T-helper 1 cell treated with Interleukin-12 subunit alpha and Interleukin-12 subunit beta and Interleukin-4 antibody, amounts not matched to agents 30 μg/mL and 1 μg/mL, for 36 hours (primary cell): ENCODE measurements around the gene FEZ2.

Experiments
- H3K27ac Mint-ChIP-seq: one replicate; pipeline ENCODE4 v1.8.0; 2021; ENCODE audit warnings: mild to moderate bottlenecking, mixed read lengths
- H3K27me3 Mint-ChIP-seq: one replicate; pipeline ENCODE4 v1.8.0; 2021; ENCODE audit warnings: low read depth, mixed read lengths
- H3K36me3 Mint-ChIP-seq: one replicate; pipeline ENCODE4 v1.8.0; 2021; ENCODE audit warnings: low read depth, mixed read lengths
- H3K4me1 Mint-ChIP-seq: one replicate; pipeline ENCODE4 v1.8.0; 2021; ENCODE audit warnings: low read depth, mixed read lengths
- H3K4me3 Mint-ChIP-seq: one replicate; pipeline ENCODE4 v1.8.0; 2021; ENCODE audit warnings: mild to moderate bottlenecking, moderate library complexity, mixed read lengths
- H3K9me3 Mint-ChIP-seq: one replicate; pipeline ENCODE4 v1.8.0; 2021; ENCODE audit warnings: mixed read lengths

The FEZ2 gene

GRCh38 chr2:36597532-36598377 lies at the start of gene FEZ2:
Gene FEZ2, minus strand, starts transcription at chr2:36598168. Its CDS starts 26 bp downstream, at chr2:36598142.
- Mint-ChIP-seq H3K4me3 (peak within 1 kb of the TSS; percentile 89), H3K4me1 (peaks cover 23% of the 10 kb centered on the region), H3K27ac (peak within 1 kb of the TSS; percentile 91), H3K36me3 (peaks cover 11% of the 10 kb centered on the region), H3K9me3 (no peaks in the 10 kb centered on the region), H3K27me3 (no peaks in the 10 kb centered on the region)

GRCh38 chr2:36634981-36635597 lies 37.1 kb upstream of the FEZ2 start:
- H3K4me1 Mint-ChIP-seq, result no peaks in the 10 kb centered on the region
- H3K27ac Mint-ChIP-seq, result no peak overlapping the region
- peaks cover 11% of the 10 kb centered on the region for H3K9me3 Mint-ChIP-seq

GRCh38 chr2:36633470-36634092 lies 35.6 kb upstream of the FEZ2 start:
- H3K36me3 Mint-ChIP-seq, result no peaks in the 10 kb centered on the region
- no peak overlapping the region for H3K27ac Mint-ChIP-seq
- H3K4me3 Mint-ChIP-seq, result no peak overlapping the region
- H3K4me1 Mint-ChIP-seq, result no peaks in the 10 kb centered on the region
- H3K27me3 Mint-ChIP-seq, result peaks cover 5% of the 10 kb centered on the region
- H3K9me3 Mint-ChIP-seq, result peaks cover 11% of the 10 kb centered on the region

More at GRCh38 chr2:36634981-36635597, 37.1 kb upstream of the FEZ2 start:
- Mint-ChIP-seq H3K27me3 (peaks cover 12% of the 10 kb centered on the region), H3K4me3 (no peak overlapping the region), H3K36me3 (no peaks in the 10 kb centered on the region)

GRCh38 chr2:36626756-36627155 lies 28.8 kb upstream of the FEZ2 start:
- H3K36me3 Mint-ChIP-seq, result no peaks in the 10 kb centered on the region

GRCh38 chr2:36626071-36626470 lies 28.1 kb upstream of the FEZ2 start:
- Mint-ChIP-seq H3K36me3 (no peaks in the 10 kb centered on the region), H3K27me3 (peaks cover 7% of the 10 kb centered on the region), H3K4me3 (no peak overlapping the region), H3K27ac (no peak overlapping the region), H3K4me1 (no peaks in the 10 kb centered on the region), H3K9me3 (peaks cover 11% of the 10 kb centered on the region)

More at GRCh38 chr2:36626756-36627155, 28.8 kb upstream of the FEZ2 start:
- Mint-ChIP-seq H3K4me3 (no peak overlapping the region), H3K27ac (no peak overlapping the region), H3K9me3 (peaks cover 11% of the 10 kb centered on the region), H3K4me1 (no peaks in the 10 kb centered on the region), H3K27me3 (peaks cover 7% of the 10 kb centered on the region)

GRCh38 chr2:36625304-36625703 lies 27.3 kb upstream of the FEZ2 start:
- Mint-ChIP-seq H3K4me3 (no peak overlapping the region), H3K36me3 (no peaks in the 10 kb centered on the region), H3K27me3 (peaks cover 7% of the 10 kb centered on the region), H3K4me1 (no peaks in the 10 kb centered on the region), H3K27ac (no peak overlapping the region), H3K9me3 (peaks cover 11% of the 10 kb centered on the region)

GRCh38 chr2:36620321-36620720 lies 22.4 kb upstream of the FEZ2 start:
- Mint-ChIP-seq H3K27me3 (peaks cover 7% of the 10 kb centered on the region), H3K4me1 (no peaks in the 10 kb centered on the region), H3K36me3 (no peaks in the 10 kb centered on the region), H3K4me3 (no peak overlapping the region), H3K27ac (no peak overlapping the region), H3K9me3 (peaks cover 4% of the 10 kb centered on the region)

GRCh38 chr2:36618381-36618780 lies 20.4 kb upstream of the FEZ2 start:
- H3K4me3 Mint-ChIP-seq, result no peak overlapping the region
- H3K4me1 Mint-ChIP-seq, result no peaks in the 10 kb centered on the region
- H3K27me3 Mint-ChIP-seq, result peaks cover 7% of the 10 kb centered on the region
- no peaks in the 10 kb centered on the region for H3K36me3 Mint-ChIP-seq
- no peaks in the 10 kb centered on the region for H3K9me3 Mint-ChIP-seq
- H3K27ac Mint-ChIP-seq, result no peak overlapping the region

GRCh38 chr2:36616947-36617346 lies 19.0 kb upstream of the FEZ2 start:
- Mint-ChIP-seq H3K4me3 (no peak overlapping the region), H3K4me1 (no peaks in the 10 kb centered on the region), H3K9me3 (no peaks in the 10 kb centered on the region), H3K27me3 (peaks cover 4% of the 10 kb centered on the region), H3K27ac (no peak overlapping the region), H3K36me3 (no peaks in the 10 kb centered on the region)

- Mint-ChIP-seq H3K4me1 (no peaks in the 10 kb centered on the region), H3K4me3 (no peak overlapping the region), H3K27me3 (peaks cover 11% of the 10 kb centered on the region), H3K27ac (no peak overlapping the region), H3K36me3 (no peaks in the 10 kb centered on the region), H3K9me3 (no peaks in the 10 kb centered on the region)
Measured at GRCh38 chr2:36615222-36615621, 17.3 kb upstream of the FEZ2 start.

- Mint-ChIP-seq H3K27ac (no peak overlapping the region), H3K4me1 (no peaks in the 10 kb centered on the region), H3K36me3 (no peaks in the 10 kb centered on the region), H3K4me3 (no peak overlapping the region), H3K27me3 (peaks cover 11% of the 10 kb centered on the region), H3K9me3 (no peaks in the 10 kb centered on the region)
Measured at GRCh38 chr2:36613801-36614200, 15.8 kb upstream of the FEZ2 start.

GRCh38 chr2:36611316-36611990 lies 13.5 kb upstream of the FEZ2 start:
- Mint-ChIP-seq H3K27ac (no peak overlapping the region), H3K4me3 (no peak overlapping the region), H3K36me3 (no peaks in the 10 kb centered on the region), H3K4me1 (no peaks in the 10 kb centered on the region), H3K9me3 (no peaks in the 10 kb centered on the region), H3K27me3 (peaks cover 27% of the 10 kb centered on the region)

GRCh38 chr2:36609507-36609906 lies 11.5 kb upstream of the FEZ2 start:
- no peaks in the 10 kb centered on the region for H3K36me3 Mint-ChIP-seq
- H3K27me3 Mint-ChIP-seq, result peaks cover 30% of the 10 kb centered on the region
- no peak overlapping the region for H3K4me3 Mint-ChIP-seq
- no peaks in the 10 kb centered on the region for H3K4me1 Mint-ChIP-seq
- H3K9me3 Mint-ChIP-seq, result no peaks in the 10 kb centered on the region
- no peak overlapping the region for H3K27ac Mint-ChIP-seq

- no peaks in the 10 kb centered on the region for H3K9me3 Mint-ChIP-seq
- H3K4me1 Mint-ChIP-seq, result no peaks in the 10 kb centered on the region
- H3K27ac Mint-ChIP-seq, result no peak overlapping the region
- peaks cover 30% of the 10 kb centered on the region for H3K27me3 Mint-ChIP-seq
- H3K36me3 Mint-ChIP-seq, result no peaks in the 10 kb centered on the region
- H3K4me3 Mint-ChIP-seq, result no peak overlapping the region
Measured at GRCh38 chr2:36607947-36608346, 10.0 kb upstream of the FEZ2 start.
